Neural progenitor cell (in vitro differentiated cells): ENCODE results near the gene KRT74. TPM values are rescaled to one million over a fixed set of nuclear protein-coding genes. Genes with fewer than 3 reads are reported as not detected.

Source experiments
- DNase-seq: peaks from one replicate; pipeline ENCODE4 v3.0.0-alpha.2; 2016; ENCODE audit warnings: low spot score
- H2AFZ ChIP-seq: fragments of 200-600 bp; sonication (generic); replicated peaks from 2 replicates; pipeline ENCODE4 v1.6.1; 2016; ENCODE audit warnings: antibody characterized with exemption
- H3F3A ChIP-seq: fragments of 200-600 bp; sonication (generic); 2 replicates; pipeline ENCODE4 v1.6.1; 2016; ENCODE audit warnings: antibody characterized with exemption, low read depth
- H3K27ac ChIP-seq: fragments of 200-600 bp; sonication (generic); 2 replicates; pipeline ENCODE4 v1.5.1; 2016; ENCODE audit warnings: mild to moderate bottlenecking
- H3K27me3 ChIP-seq: fragments of 200-600 bp; sonication (generic); 2 replicates; pipeline ENCODE4 v1.6.1; 2016; ENCODE audit warnings: mild to moderate bottlenecking, moderate library complexity
- H3K36me3 ChIP-seq: fragments of 200-600 bp; sonication (generic); 2 replicates; pipeline ENCODE4 v1.5.1; 2016
- H3K4me1 ChIP-seq: fragments of 200-600 bp; sonication (generic); 2 replicates; pipeline ENCODE4 v1.6.1; 2016; ENCODE audit warnings: mixed run types
- H3K4me2 ChIP-seq: fragments of 200-600 bp; sonication (generic); 2 replicates; pipeline ENCODE4 v1.6.1; 2016
- H3K4me3 ChIP-seq: fragments of 200-600 bp; sonication (generic); 2 replicates; pipeline ENCODE4 v1.5.1; 2016
- H3K79me2 ChIP-seq: fragments of 200-600 bp; sonication (generic); 2 replicates; pipeline ENCODE4 v1.6.1; 2016; ENCODE audit warnings: low read depth
- H3K9ac ChIP-seq: fragments of 200-600 bp; sonication (generic); 2 replicates; pipeline ENCODE4 v1.6.1; 2016
- H3K9me3 ChIP-seq: fragments of 200-600 bp; sonication (generic); 2 replicates; pipeline ENCODE4 v1.5.1; 2016; ENCODE audit warnings: low read depth
- H4K20me1 ChIP-seq: fragments of 200-600 bp; sonication (generic); 2 replicates; pipeline ENCODE4 v1.6.1; 2016; ENCODE audit warnings: low read depth
- H3K27ac Mint-ChIP-seq: 3 replicates; pipeline ENCODE4 v1.8.0; 2021; ENCODE audit warnings: mixed read lengths
- H3K27me3 Mint-ChIP-seq: 2 replicates; pipeline ENCODE4 v1.8.0; 2022; ENCODE audit warnings: low read depth, mild to moderate bottlenecking, inconsistent platforms, moderate library complexity, mixed read lengths; ENCODE audit not compliant: insufficient read depth
- H3K36me3 Mint-ChIP-seq: 3 replicates; pipeline ENCODE4 v1.8.0; 2021; ENCODE audit warnings: mixed read lengths
- H3K4me1 Mint-ChIP-seq: 3 replicates; pipeline ENCODE4 v1.8.0; 2021; ENCODE audit warnings: mixed read lengths
- H3K4me3 Mint-ChIP-seq: 3 replicates; pipeline ENCODE4 v1.8.0; 2021; ENCODE audit warnings: mild to moderate bottlenecking, moderate library complexity, mixed read lengths
- H3K9me3 Mint-ChIP-seq: 3 replicates; pipeline ENCODE4 v1.8.0; 2020; ENCODE audit warnings: mixed read lengths
- EZH2 ChIP-seq: fragments of 200-600 bp; sonication (generic); IDR thresholded peaks from 2 replicates; pipeline ENCODE4 v1.6.1; 2017; ENCODE audit warnings: antibody characterized with exemption, mild to moderate bottlenecking, moderate library complexity
- EZH2phosphoT487 ChIP-seq: fragments of 200-600 bp; sonication (generic); IDR thresholded peaks from 2 replicates; pipeline ENCODE4 v1.6.1; 2017; ENCODE audit warnings: antibody characterized with exemption
- total RNA-seq: library from RNA; depleted of rRNA; stranded (reverse); fragments of >200 nt; gene quantifications from 2 replicates; pipeline ENCODE4 v1.2.3, GENCODE V29; 2015; ENCODE audit warnings: low replicate concordance
- TF ChIP-seq, protein P1 (sequence below): fragments of 200-600 bp; sonication (generic); IDR thresholded peaks from 2 replicates; pipeline ENCODE4 v1.5.1; 2017; ENCODE audit warnings: antibody characterized with exemption, mild to moderate bottlenecking

KRT74 gene
- total RNA-seq, 1 donor from 2014 or later: not detected

DNA sequence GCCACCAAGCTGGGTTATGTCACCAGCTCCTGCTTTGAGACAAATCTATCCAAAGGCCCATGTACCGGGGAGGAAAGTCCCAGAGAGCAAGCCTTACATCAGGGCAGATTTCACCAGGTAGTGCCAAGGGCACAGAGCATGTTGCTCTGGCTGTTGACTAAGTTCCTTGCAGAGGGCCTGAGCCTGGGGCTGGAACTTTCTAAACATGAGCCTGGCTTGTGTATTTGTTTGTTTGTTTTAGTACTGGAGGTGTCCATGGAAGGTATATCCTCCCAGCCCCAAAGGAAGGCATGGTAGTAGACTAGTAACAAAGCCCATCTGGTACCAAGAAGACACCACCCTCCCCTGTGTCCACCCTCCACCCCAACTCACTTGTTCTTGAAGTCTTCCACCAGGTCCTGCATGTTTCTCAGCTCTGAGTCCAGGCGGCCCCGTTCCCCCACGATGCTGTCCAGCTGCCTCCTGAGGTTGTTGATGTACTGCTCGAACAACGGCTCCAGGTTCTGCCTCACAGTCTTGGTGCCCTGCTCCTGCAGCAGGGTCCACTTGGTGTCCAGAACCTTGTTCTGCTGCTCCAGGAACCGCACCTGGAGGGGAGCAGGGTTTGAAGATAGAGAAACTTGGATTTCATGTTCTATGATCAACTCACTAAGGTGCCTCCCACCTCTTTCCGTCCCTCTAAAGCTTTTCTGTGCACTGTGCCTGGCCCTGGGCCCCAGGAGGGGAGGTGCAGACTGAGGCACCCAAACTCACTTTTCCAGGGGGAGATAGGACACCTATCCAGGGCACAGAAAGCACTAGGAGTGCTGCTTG is 54.9 kb downstream of the KRT74 start:
- Mint-ChIP-seq H3K27ac (no peak overlapping the region), H3K4me1 (no peaks in the 10 kb centered on the region), H3K9me3 (no peaks in the 10 kb centered on the region), H3K27me3 (peaks cover 12% of the 10 kb centered on the region), H3K4me3 (no peak overlapping the region), H3K36me3 (no peaks in the 10 kb centered on the region)
- TF ChIP-seq EZH2phosphoT487 (no peak), EZH2 (no peak)
- TF ChIP-seq, protein P1, sequence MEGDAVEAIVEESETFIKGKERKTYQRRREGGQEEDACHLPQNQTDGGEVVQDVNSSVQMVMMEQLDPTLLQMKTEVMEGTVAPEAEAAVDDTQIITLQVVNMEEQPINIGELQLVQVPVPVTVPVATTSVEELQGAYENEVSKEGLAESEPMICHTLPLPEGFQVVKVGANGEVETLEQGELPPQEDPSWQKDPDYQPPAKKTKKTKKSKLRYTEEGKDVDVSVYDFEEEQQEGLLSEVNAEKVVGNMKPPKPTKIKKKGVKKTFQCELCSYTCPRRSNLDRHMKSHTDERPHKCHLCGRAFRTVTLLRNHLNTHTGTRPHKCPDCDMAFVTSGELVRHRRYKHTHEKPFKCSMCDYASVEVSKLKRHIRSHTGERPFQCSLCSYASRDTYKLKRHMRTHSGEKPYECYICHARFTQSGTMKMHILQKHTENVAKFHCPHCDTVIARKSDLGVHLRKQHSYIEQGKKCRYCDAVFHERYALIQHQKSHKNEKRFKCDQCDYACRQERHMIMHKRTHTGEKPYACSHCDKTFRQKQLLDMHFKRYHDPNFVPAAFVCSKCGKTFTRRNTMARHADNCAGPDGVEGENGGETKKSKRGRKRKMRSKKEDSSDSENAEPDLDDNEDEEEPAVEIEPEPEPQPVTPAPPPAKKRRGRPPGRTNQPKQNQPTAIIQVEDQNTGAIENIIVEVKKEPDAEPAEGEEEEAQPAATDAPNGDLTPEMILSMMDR: no peak
- H3K79me2 ChIP-seq: no peaks in the 10 kb centered on the region
- H4K20me1 ChIP-seq: no peaks in the 10 kb centered on the region
- H2AFZ ChIP-seq: no peak overlapping the region
- no peaks in the 10 kb centered on the region for H3K27me3 ChIP-seq
- no peak overlapping the region for H3K4me2 ChIP-seq
- no peaks in the 10 kb centered on the region for H3K36me3 ChIP-seq
- no peak overlapping the region for H3K4me3 ChIP-seq
- no peak for DNase-seq
- H3K27ac ChIP-seq: no peak overlapping the region
- no peaks in the 10 kb centered on the region for H3F3A ChIP-seq
- no peak overlapping the region for H3K9ac ChIP-seq
- no peaks in the 10 kb centered on the region for H3K4me1 ChIP-seq
- H3K9me3 ChIP-seq: no peaks in the 10 kb centered on the region

DNA sequence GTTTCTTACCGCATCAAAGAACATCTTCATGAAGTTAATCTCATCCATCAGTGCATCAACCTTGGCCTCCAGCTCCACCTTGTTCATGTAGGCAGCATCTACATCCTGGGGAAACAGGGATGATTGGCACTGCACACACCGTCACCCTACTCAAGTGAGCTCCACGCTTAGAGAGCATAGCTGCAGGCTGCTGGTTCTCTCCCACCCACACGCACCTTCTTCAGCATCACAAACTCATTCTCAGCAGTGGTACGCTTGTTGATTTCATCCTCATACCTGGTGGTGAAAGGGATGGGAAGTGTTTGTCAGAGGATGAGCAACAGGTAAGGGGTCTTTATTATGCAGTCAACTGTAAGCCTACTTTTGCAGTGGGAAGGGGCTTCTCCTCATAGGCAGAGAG is 55.8 kb downstream of the KRT74 start:
- Histone ChIP-seq H3K4me3 (no peak overlapping the region), H3K79me2 (no peaks in the 10 kb centered on the region), H3K4me2 (no peak overlapping the region), H4K20me1 (no peaks in the 10 kb centered on the region), H3K9ac (no peak overlapping the region), H3K9me3 (no peaks in the 10 kb centered on the region), H3K27me3 (no peaks in the 10 kb centered on the region), H2AFZ (no peak overlapping the region), H3K36me3 (no peaks in the 10 kb centered on the region), H3K27ac (no peak overlapping the region), H3F3A (no peaks in the 10 kb centered on the region), H3K4me1 (no peaks in the 10 kb centered on the region)
- Mint-ChIP-seq H3K27ac (no peak overlapping the region), H3K4me3 (no peak overlapping the region), H3K27me3 (peaks cover 12% of the 10 kb centered on the region), H3K36me3 (no peaks in the 10 kb centered on the region), H3K4me1 (no peaks in the 10 kb centered on the region), H3K9me3 (no peaks in the 10 kb centered on the region)
- TF ChIP-seq EZH2phosphoT487: no peak
- no peak for TF ChIP-seq EZH2
- TF ChIP-seq, protein P1: no peak
- DNase-seq: no peak

DNA sequence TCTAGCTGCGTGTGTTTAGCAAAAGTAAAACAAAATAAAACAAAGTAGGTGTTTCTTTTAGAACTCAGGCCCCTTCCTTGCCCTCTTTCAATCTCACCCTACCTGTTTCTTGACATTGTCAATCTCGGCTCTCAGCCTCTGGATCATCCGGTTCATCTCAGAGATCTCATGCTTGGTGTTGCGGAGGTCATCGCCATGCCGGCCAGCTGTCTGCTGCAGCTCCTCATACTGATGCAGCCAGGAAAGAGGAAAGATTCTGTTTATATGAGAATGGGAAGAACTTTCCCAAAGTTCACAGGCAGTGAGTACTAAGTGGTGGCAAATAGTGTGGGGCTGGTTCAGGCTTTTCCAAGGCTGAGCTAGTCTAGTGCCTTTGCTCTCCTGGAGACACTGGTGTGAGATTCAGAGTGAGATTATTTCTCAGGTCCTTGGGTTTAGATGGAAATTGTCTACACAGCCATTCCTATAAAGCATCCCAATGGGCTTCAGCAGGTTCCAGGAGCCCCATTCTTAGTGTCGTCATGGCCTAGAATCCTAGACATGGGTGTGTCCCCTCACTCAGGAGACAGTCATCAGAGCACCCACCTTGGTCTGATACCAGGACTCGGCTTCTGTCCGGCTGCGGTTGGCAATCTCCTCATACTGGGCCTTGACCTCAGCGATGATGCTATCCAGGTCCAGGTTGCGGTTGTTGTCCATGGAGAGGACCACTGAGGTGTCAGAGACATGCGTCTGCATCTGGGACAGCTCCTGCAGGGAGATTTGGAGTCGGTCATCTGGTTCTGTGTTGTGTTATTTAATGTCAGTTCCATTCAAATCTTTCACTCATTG is 56.4 kb downstream of the KRT74 start:
- no peaks in the 10 kb centered on the region for H4K20me1 ChIP-seq
- no peak overlapping the region for H3K27ac ChIP-seq
- H3K4me1 Mint-ChIP-seq: no peaks in the 10 kb centered on the region

More for the DNA sequence above, 56.4 kb downstream of the KRT74 start:
- no peak overlapping the region for H2AFZ ChIP-seq
- no peak overlapping the region for H3K4me2 ChIP-seq
- Mint-ChIP-seq H3K4me3 (no peak overlapping the region), H3K27me3 (peaks cover 10% of the 10 kb centered on the region), H3K27ac (no peak overlapping the region), H3K9me3 (no peaks in the 10 kb centered on the region), H3K36me3 (no peaks in the 10 kb centered on the region)
- H3F3A ChIP-seq: no peaks in the 10 kb centered on the region
- DNase-seq: no peak
- H3K4me3 ChIP-seq: no peak overlapping the region
- no peaks in the 10 kb centered on the region for H3K79me2 ChIP-seq
- no peaks in the 10 kb centered on the region for H3K27me3 ChIP-seq
- H3K9me3 ChIP-seq: no peaks in the 10 kb centered on the region
- TF ChIP-seq, protein P1: no peak
- TF ChIP-seq EZH2 (no peak), EZH2phosphoT487 (no peak)
- H3K36me3 ChIP-seq: no peaks in the 10 kb centered on the region
- H3K4me1 ChIP-seq: no peaks in the 10 kb centered on the region
- H3K9ac ChIP-seq: no peak overlapping the region
